Head of caudate nucleus (tissue), 42 donors: ENCODE data around the gene ZNRF2.
"Not testable (repeated sequence)": the region's sequence is repeated elsewhere in the genome, so short reads cannot be mapped to it uniquely, and the experiment has no call there.

Experiments
- DNase-seq, 42 donors: peaks; one replicate each; pipeline versions ENCODE4 v3.0.0 to v3.0.0-alpha.2; 2020 to 2021; ENCODE audit warnings: mixed read lengths in 7 of 42
- intact Hi-C: fragments of 100-400 bp; cut with DNase I; formaldehyde crosslinking; loops from one replicate; pipeline ENCODE4 v1.15.0; 2022

ZNRF2 gene

GRCh38 chr7:30255064-30255769 is 29.2 kb upstream of the ZNRF2 start:
- DNase-seq = no peak
- intact Hi-C loops = no loop called here

- DNase-seq = no peak
- intact Hi-C loops = no loop called here
Observed at GRCh38 chr7:30256349-30256858, 28.0 kb upstream of the ZNRF2 start.

GRCh38 chr7:30260246-30260768 is 24.1 kb upstream of the ZNRF2 start:
- intact Hi-C loops = no loop called here
- DNase-seq = no peak

- DNase-seq = no peak
- intact Hi-C loops = no loop called here
Observed at GRCh38 chr7:30263090-30263710, 21.2 kb upstream of the ZNRF2 start.

GRCh38 chr7:30264052-30264451 is 20.3 kb upstream of the ZNRF2 start:
- DNase-seq = no peak
- intact Hi-C loops = no loop called here

- intact Hi-C loops, DNase-seq: not testable (repeated sequence)
Observed at GRCh38 chr7:30265189-30265588, 19.2 kb upstream of the ZNRF2 start.

GRCh38 chr7:30266686-30267085 is 17.7 kb upstream of the ZNRF2 start:
- intact Hi-C loops = no loop called here
- peak in 1 of 42 donors; percentile 14 for DNase-seq

GRCh38 chr7:30268586-30268985 is 15.8 kb upstream of the ZNRF2 start:
- no peak for DNase-seq
- intact Hi-C loops = no loop called here

- no peak for DNase-seq
- intact Hi-C loops = no loop called here
Observed at GRCh38 chr7:30269490-30269889, 14.9 kb upstream of the ZNRF2 start.

GRCh38 chr7:30270921-30271320 is 13.5 kb upstream of the ZNRF2 start:
- intact Hi-C loops = no loop called here

GRCh38 chr7:30272126-30272525 is 12.3 kb upstream of the ZNRF2 start:
- no peak for DNase-seq
- intact Hi-C loops = no loop called here

More at GRCh38 chr7:30270921-30271320, 13.5 kb upstream of the ZNRF2 start:
- DNase-seq = no peak

GRCh38 chr7:30273552-30273951 is 10.8 kb upstream of the ZNRF2 start:
- no peak for DNase-seq
- intact Hi-C loops = no loop called here

GRCh38 chr7:30274641-30275040 is 9.8 kb upstream of the ZNRF2 start:
- no peak for DNase-seq
- intact Hi-C loops = loop anchor here (5.0 kb wide), 3 partner anchors 112 to 293 kb away; no protein-coding TSS in a partner anchor

- intact Hi-C loops = loop anchor here (5.0 kb wide), 3 partner anchors 114 to 291 kb away; no protein-coding TSS in a partner anchor
- DNase-seq = peak in 40 of 42 donors; percentile 17 to 86 (median 66)
Observed at GRCh38 chr7:30276203-30276900, 8.0 kb upstream of the ZNRF2 start.

GRCh38 chr7:30278376-30278775 is 6.0 kb upstream of the ZNRF2 start:
- DNase-seq = no peak
- intact Hi-C loops = loop anchor here (5.0 kb wide), 3 partner anchors 116 to 289 kb away; no protein-coding TSS in a partner anchor

- no peak for DNase-seq
- intact Hi-C loops = loop anchor here (5.0 kb wide), 3 partner anchors 117 to 288 kb away; no protein-coding TSS in a partner anchor
Observed at GRCh38 chr7:30278849-30279652, 5.3 kb upstream of the ZNRF2 start.

- DNase-seq = no peak
- intact Hi-C loops = loop anchor here (5.0 kb wide), 3 partner anchors 117 to 288 kb away; no protein-coding TSS in a partner anchor
Observed at GRCh38 chr7:30279653-30279904, 4.8 kb upstream of the ZNRF2 start.

- intact Hi-C loops = loop anchor here (10.0 kb wide), 2 partner anchors 146 to 224 kb away; partner anchors contain the start of genes GGCT and MTURN
Observed at GRCh38 chr7:30280631-30281030, 3.8 kb upstream of the ZNRF2 start.

GRCh38 chr7:30281263-30281662 is 3.1 kb upstream of the ZNRF2 start:
- DNase-seq = no peak
- intact Hi-C loops = loop anchor here (10.0 kb wide), 2 partner anchors 146 to 224 kb away; partner anchors contain the start of genes GGCT and MTURN

More at GRCh38 chr7:30280631-30281030, 3.8 kb upstream of the ZNRF2 start:
- no peak for DNase-seq
